ENCODE results near the gene TRIML2.

The TRIML2 gene

GRCh38 chr4:188109157-188109755 is at the start of gene TRIML2:
Gene TRIML2, minus strand, starts transcription at chr4:188109603. Its CDS starts 4,235 bp downstream, at chr4:188105368.
- ATAC-seq: no peak
- TF ChIP-seq ARNTL (CRISPR knock-in tag; IDR thresholded peaks at IDR 0.05; ENCODE audit: borderline replicate concordance, low read depth): no peak
- TF ChIP-seq ZNF8 (CRISPR knock-in tag; IDR thresholded peaks at IDR 0.05): no peak

GRCh38 chr4:188158336-188158735 is 48.9 kb upstream of the TRIML2 start:
- no peak for ATAC-seq

GRCh38 chr4:188154668-188155405 is 45.4 kb upstream of the TRIML2 start:
- no peak for ATAC-seq
- TF ChIP-seq ESRRG (CRISPR knock-in tag; IDR thresholded peaks at IDR 0.05) (no peak), ZFP30 (CRISPR knock-in tag; IDR thresholded peaks at IDR 0.05) (no peak), TOX (CRISPR knock-in tag; IDR thresholded peaks at IDR 0.05; ENCODE audit: borderline replicate concordance) (no peak), ZNF8 (CRISPR knock-in tag; IDR thresholded peaks at IDR 0.05) (no peak), TCF4 (CRISPR knock-in tag; IDR thresholded peaks at IDR 0.05; ENCODE audit: borderline replicate concordance) (no peak), ARNTL (CRISPR knock-in tag; IDR thresholded peaks at IDR 0.05; ENCODE audit: borderline replicate concordance, low read depth) (no peak), RARB (CRISPR knock-in tag; IDR thresholded peaks at IDR 0.05) (no peak), OSR1 (CRISPR knock-in tag; IDR thresholded peaks at IDR 0.05) (no peak), PPARA (CRISPR knock-in tag; IDR thresholded peaks at IDR 0.05; ENCODE audit: borderline replicate concordance) (no peak), ZC3H10 (CRISPR knock-in tag; IDR thresholded peaks at IDR 0.05) (no peak), ZNF565 (CRISPR knock-in tag; conservative IDR thresholded peaks at IDR 0.05; ENCODE audit: low read depth) (no peak), CSDC2 (CRISPR knock-in tag; IDR thresholded peaks at IDR 0.05) (no peak), BACH2 (CRISPR knock-in tag; IDR thresholded peaks at IDR 0.05; ENCODE audit: borderline replicate concordance) (no peak), ZFP3 (CRISPR knock-in tag; IDR thresholded peaks at IDR 0.05) (no peak), CREB5 (CRISPR knock-in tag; IDR thresholded peaks at IDR 0.05; ENCODE audit: low read depth) (no peak), CSRNP3 (CRISPR knock-in tag; IDR thresholded peaks at IDR 0.05) (no peak), POU6F1 (CRISPR knock-in tag; IDR thresholded peaks at IDR 0.05; ENCODE audit: borderline replicate concordance, low read depth) (no peak), GLIS3 (CRISPR knock-in tag; IDR thresholded peaks at IDR 0.05) (no peak)

More at GRCh38 chr4:188158336-188158735, 48.9 kb upstream of the TRIML2 start:
- TF ChIP-seq CSDC2 (CRISPR knock-in tag; IDR thresholded peaks at IDR 0.05) (no peak), ZNF70 (CRISPR knock-in tag; IDR thresholded peaks at IDR 0.05) (no peak), ESRRG (CRISPR knock-in tag; IDR thresholded peaks at IDR 0.05) (no peak), CSRNP3 (CRISPR knock-in tag; IDR thresholded peaks at IDR 0.05) (no peak), TSHZ2 (CRISPR knock-in tag; IDR thresholded peaks at IDR 0.05) (no peak), ZNF565 (CRISPR knock-in tag; conservative IDR thresholded peaks at IDR 0.05; ENCODE audit: low read depth) (no peak), ZFP3 (CRISPR knock-in tag; IDR thresholded peaks at IDR 0.05) (no peak)
